Measurements from ENCODE around the gene FAM221B.

- TF ChIP-seq POLR2A (IDR thresholded peaks at IDR 0.05): no peak
- no peak for TF ChIP-seq POLR2AphosphoS5 (IDR thresholded peaks at IDR 0.05; ENCODE audit: insufficient read depth in 1 of 2, low read depth in 1 of 2)
These were observed 39.0 kb upstream of the FAM221B start for GRCh38 chr9:35867538-35867937.
